Activated T-helper 17 cell treated with anti-CD3 and anti-CD28 coated beads, Interleukin-2, amount 50 U/mL, for 72 hours (primary cell): ENCODE data around the gene TRAPPC11. TPM values are rescaled to one million over a fixed set of nuclear protein-coding genes. Genes with fewer than 3 reads are reported as not detected.
"Not testable (repeated sequence)": the region's sequence is repeated elsewhere in the genome, so short reads cannot be mapped to it uniquely, and the experiment has no call there.

Experiments
- ATAC-seq: fragments of 150-1000 bp; cut with Tn5 transposase; replicated peaks from 2 replicates; pipeline ENCODE4 v1.10.0; 2021; ENCODE audit warnings: mild to moderate bottlenecking, moderate library complexity
- H3K27ac Mint-ChIP-seq: one replicate; pipeline ENCODE4 v1.8.0; 2022; ENCODE audit warnings: mixed read lengths
- H3K27me3 Mint-ChIP-seq: one replicate; pipeline ENCODE4 v1.8.0; 2022; ENCODE audit warnings: mixed read lengths
- H3K36me3 Mint-ChIP-seq: one replicate; pipeline ENCODE4 v1.8.0; 2022; ENCODE audit warnings: low read depth, mild to moderate bottlenecking, mixed read lengths
- H3K4me1 Mint-ChIP-seq: one replicate; pipeline ENCODE4 v1.8.0; 2022; ENCODE audit warnings: mixed read lengths
- H3K4me3 Mint-ChIP-seq: one replicate; pipeline ENCODE4 v1.8.0; 2022; ENCODE audit warnings: mild to moderate bottlenecking, mixed read lengths
- H3K9me3 Mint-ChIP-seq: one replicate; pipeline ENCODE4 v1.8.0; 2022; ENCODE audit warnings: mixed read lengths
- total RNA-seq, 2 donors: library from RNA; stranded (reverse); gene quantifications; one replicate each; pipeline ENCODE4 v1.2.3, GENCODE V29; 2022

Gene TRAPPC11
- 10 to 100 TPM; 22.0 to 25.6 TPM for total RNA-seq

GRCh38 chr4:183659029-183659871, at the start of gene TRAPPC11, which contains the start of gene RWDD4:
Gene TRAPPC11 (plus strand): TSS chr4:183659293. CDS start chr4:183663868, 4,575 bp downstream.
Gene RWDD4 (minus strand): TSS chr4:183659185. CDS start chr4:183658952, 233 bp downstream.
- H3K4me1 Mint-ChIP-seq, result peaks cover 27% of the 10 kb centered on the region
- H3K27me3 Mint-ChIP-seq, result no peaks in the 10 kb centered on the region
- H3K9me3 Mint-ChIP-seq, result no peaks in the 10 kb centered on the region
- H3K27ac Mint-ChIP-seq, result peak within 1 kb of the TSS; percentile 79
- H3K36me3 Mint-ChIP-seq, result peaks cover 31% of the 10 kb centered on the region
- peak; percentile 100 for ATAC-seq
- H3K4me3 Mint-ChIP-seq, result peak within 1 kb of the TSS; percentile 84

- H3K4me3 Mint-ChIP-seq, result no peak overlapping the region
- H3K36me3 Mint-ChIP-seq, result no peaks in the 10 kb centered on the region
- peaks cover 5% of the 10 kb centered on the region for H3K27me3 Mint-ChIP-seq
- H3K9me3 Mint-ChIP-seq, result no peaks in the 10 kb centered on the region
- ATAC-seq, result no peak
- H3K27ac Mint-ChIP-seq, result no peak overlapping the region
- no peaks in the 10 kb centered on the region for H3K4me1 Mint-ChIP-seq
Measured at GRCh38 chr4:183610033-183610432, 49.1 kb upstream of the TRAPPC11 start.

GRCh38 chr4:183610613-183611012, 48.5 kb upstream of the TRAPPC11 start:
- Mint-ChIP-seq H3K9me3 (no peaks in the 10 kb centered on the region), H3K4me1 (no peaks in the 10 kb centered on the region)

GRCh38 chr4:183611210-183611830, 47.8 kb upstream of the TRAPPC11 start:
- H3K27me3 Mint-ChIP-seq, result peaks cover 12% of the 10 kb centered on the region
- H3K4me1 Mint-ChIP-seq, result no peaks in the 10 kb centered on the region
- no peak overlapping the region for H3K4me3 Mint-ChIP-seq
- no peak overlapping the region for H3K27ac Mint-ChIP-seq
- no peak for ATAC-seq
- H3K9me3 Mint-ChIP-seq, result no peaks in the 10 kb centered on the region
- no peaks in the 10 kb centered on the region for H3K36me3 Mint-ChIP-seq

More at GRCh38 chr4:183610613-183611012, 48.5 kb upstream of the TRAPPC11 start:
- H3K27me3 Mint-ChIP-seq, result peaks cover 7% of the 10 kb centered on the region
- H3K36me3 Mint-ChIP-seq, result no peaks in the 10 kb centered on the region
- no peak overlapping the region for H3K4me3 Mint-ChIP-seq
- no peak overlapping the region for H3K27ac Mint-ChIP-seq
- ATAC-seq, result no peak

- no peaks in the 10 kb centered on the region for H3K4me1 Mint-ChIP-seq
- H3K27ac Mint-ChIP-seq, result no peak overlapping the region
- H3K27me3 Mint-ChIP-seq, result peaks cover 17% of the 10 kb centered on the region
- no peaks in the 10 kb centered on the region for H3K9me3 Mint-ChIP-seq
- ATAC-seq, result no peak
- no peaks in the 10 kb centered on the region for H3K36me3 Mint-ChIP-seq
- H3K4me3 Mint-ChIP-seq, result no peak overlapping the region
Measured at GRCh38 chr4:183612329-183613250, 46.5 kb upstream of the TRAPPC11 start.

- no peak for ATAC-seq
- Mint-ChIP-seq H3K4me3 (no peak overlapping the region), H3K9me3 (no peaks in the 10 kb centered on the region), H3K27me3 (peaks cover 17% of the 10 kb centered on the region), H3K27ac (no peak overlapping the region), H3K4me1 (no peaks in the 10 kb centered on the region), H3K36me3 (no peaks in the 10 kb centered on the region)
Measured at GRCh38 chr4:183617075-183617474, 42.0 kb upstream of the TRAPPC11 start.

- Mint-ChIP-seq H3K9me3 (no peaks in the 10 kb centered on the region), H3K4me3 (no peak overlapping the region), H3K27me3 (peaks cover 13% of the 10 kb centered on the region), H3K27ac (no peak overlapping the region), H3K4me1 (no peaks in the 10 kb centered on the region), H3K36me3 (no peaks in the 10 kb centered on the region)
- ATAC-seq, result no peak
Measured at GRCh38 chr4:183618681-183619080, 40.4 kb upstream of the TRAPPC11 start.

- Mint-ChIP-seq H3K27me3 (peaks cover 9% of the 10 kb centered on the region), H3K4me3 (no peak overlapping the region), H3K36me3 (no peaks in the 10 kb centered on the region), H3K4me1 (no peaks in the 10 kb centered on the region), H3K9me3 (no peaks in the 10 kb centered on the region), H3K27ac (no peak overlapping the region)
- ATAC-seq, result no peak
Measured at GRCh38 chr4:183620421-183620820, 38.7 kb upstream of the TRAPPC11 start.

- peaks cover 2% of the 10 kb centered on the region for H3K27me3 Mint-ChIP-seq
- H3K4me3 Mint-ChIP-seq, result no peak overlapping the region
- no peaks in the 10 kb centered on the region for H3K4me1 Mint-ChIP-seq
- H3K36me3 Mint-ChIP-seq, result no peaks in the 10 kb centered on the region
- ATAC-seq, result no peak
- H3K27ac Mint-ChIP-seq, result no peak overlapping the region
- H3K9me3 Mint-ChIP-seq, result no peaks in the 10 kb centered on the region
Measured at GRCh38 chr4:183621875-183622274, 37.2 kb upstream of the TRAPPC11 start.

GRCh38 chr4:183624548-183624947, 34.5 kb upstream of the TRAPPC11 start:
- H3K4me1 Mint-ChIP-seq, result no peaks in the 10 kb centered on the region
- no peak for ATAC-seq
- H3K9me3 Mint-ChIP-seq, result no peaks in the 10 kb centered on the region
- no peak overlapping the region for H3K4me3 Mint-ChIP-seq
- H3K27ac Mint-ChIP-seq, result no peak overlapping the region
- H3K36me3 Mint-ChIP-seq, result no peaks in the 10 kb centered on the region
- no peaks in the 10 kb centered on the region for H3K27me3 Mint-ChIP-seq

GRCh38 chr4:183626168-183626567, 32.9 kb upstream of the TRAPPC11 start:
- H3K4me1 Mint-ChIP-seq, result no peaks in the 10 kb centered on the region
- no peaks in the 10 kb centered on the region for H3K36me3 Mint-ChIP-seq
- no peaks in the 10 kb centered on the region for H3K27me3 Mint-ChIP-seq
- no peak overlapping the region for H3K27ac Mint-ChIP-seq
- no peak overlapping the region for H3K4me3 Mint-ChIP-seq
- no peaks in the 10 kb centered on the region for H3K9me3 Mint-ChIP-seq
- ATAC-seq, result no peak

- ATAC-seq, H3K27ac Mint-ChIP-seq, H3K9me3 Mint-ChIP-seq: not testable (repeated sequence)
Measured at GRCh38 chr4:183627286-183627685, 31.8 kb upstream of the TRAPPC11 start.

GRCh38 chr4:183627979-183628588, 31.0 kb upstream of the TRAPPC11 start:
- no peaks in the 10 kb centered on the region for H3K4me1 Mint-ChIP-seq
- no peak for ATAC-seq

More at GRCh38 chr4:183627286-183627685, 31.8 kb upstream of the TRAPPC11 start:
- not testable (repeated sequence) for H3K4me1 Mint-ChIP-seq, H3K36me3 Mint-ChIP-seq, H3K27me3 Mint-ChIP-seq, H3K4me3 Mint-ChIP-seq

More at GRCh38 chr4:183627979-183628588, 31.0 kb upstream of the TRAPPC11 start:
- Mint-ChIP-seq H3K27ac (no peak overlapping the region), H3K36me3 (no peaks in the 10 kb centered on the region), H3K4me3 (no peak overlapping the region), H3K27me3 (no peaks in the 10 kb centered on the region), H3K9me3 (no peaks in the 10 kb centered on the region)
